ENCODE results near the gene EXOC6B.

The EXOC6B gene

GRCh38 chr2:72710418-72711152 is 115.2 kb downstream of the EXOC6B start:
- DNase-seq (ENCODE audit: insufficient read length, low spot score), result no peak
- TF ChIP-seq SPI1 (IDR thresholded peaks at IDR 0.05; ENCODE audit: low read depth, low read length) (no peak), PAX5 (IDR thresholded peaks at IDR 0.05; ENCODE audit: insufficient read depth, low read length, severe bottlenecking) (no peak), TAF1 (IDR thresholded peaks at IDR 0.05; ENCODE audit: low read depth, low read length) (no peak)
- FAIRE-seq, result peak; percentile 16

- no peak for TF ChIP-seq TAF1 (IDR thresholded peaks at IDR 0.05; ENCODE audit: low read depth, low read length)
- no peak for TF ChIP-seq SPI1 (IDR thresholded peaks at IDR 0.05; ENCODE audit: low read depth, low read length)
- no peak for TF ChIP-seq POLR2AphosphoS5 (IDR thresholded peaks at IDR 0.05; ENCODE audit: low read depth, low read length)
- TF ChIP-seq POLR2A (IDR thresholded peaks at IDR 0.05; ENCODE audit: low read depth, low read length), result no peak
- TF ChIP-seq PAX5 (IDR thresholded peaks at IDR 0.05; ENCODE audit: insufficient read depth, low read length, severe bottlenecking), result no peak
- TF ChIP-seq POU2F2 (IDR thresholded peaks at IDR 0.05; ENCODE audit: low read depth, low read length), result no peak
- no peak for FAIRE-seq
- no peak for DNase-seq (ENCODE audit: insufficient read length, low spot score)
These were observed 117.6 kb downstream of the EXOC6B start for GRCh38 chr2:72708236-72708635.

GRCh38 chr2:72698300-72698699 is 127.5 kb downstream of the EXOC6B start:
- TF ChIP-seq TAF1 (IDR thresholded peaks at IDR 0.05; ENCODE audit: low read depth, low read length) (no peak), POLR2AphosphoS5 (IDR thresholded peaks at IDR 0.05; ENCODE audit: low read depth, low read length) (no peak)
- FAIRE-seq (no peak), DNase-seq (ENCODE audit: insufficient read length, low spot score) (no peak)

- TF ChIP-seq PAX5 (IDR thresholded peaks at IDR 0.05; ENCODE audit: insufficient read depth, low read length, severe bottlenecking) (no peak), SPI1 (IDR thresholded peaks at IDR 0.05; ENCODE audit: low read depth, low read length) (no peak), POLR2A (IDR thresholded peaks at IDR 0.05; ENCODE audit: low read depth, low read length) (no peak), TAF1 (IDR thresholded peaks at IDR 0.05; ENCODE audit: low read depth, low read length) (no peak)
- DNase-seq (ENCODE audit: insufficient read length, low spot score) (no peak), FAIRE-seq (no peak)
These were observed 129.3 kb downstream of the EXOC6B start for GRCh38 chr2:72696559-72696958.

- TF ChIP-seq SPI1 (IDR thresholded peaks at IDR 0.05; ENCODE audit: low read depth, low read length), result no peak
- no peak for TF ChIP-seq POU2F2 (IDR thresholded peaks at IDR 0.05; ENCODE audit: low read depth, low read length)
- TF ChIP-seq TAF1 (IDR thresholded peaks at IDR 0.05; ENCODE audit: low read depth, low read length), result no peak
- TF ChIP-seq POLR2A (IDR thresholded peaks at IDR 0.05; ENCODE audit: low read depth, low read length), result no peak
- TF ChIP-seq POLR2AphosphoS5 (IDR thresholded peaks at IDR 0.05; ENCODE audit: low read depth, low read length), result no peak
- no peak for TF ChIP-seq PAX5 (IDR thresholded peaks at IDR 0.05; ENCODE audit: insufficient read depth, low read length, severe bottlenecking)
- DNase-seq (ENCODE audit: insufficient read length, low spot score) (no peak), FAIRE-seq (no peak)
These were observed 130.2 kb downstream of the EXOC6B start for GRCh38 chr2:72695676-72696075.

GRCh38 chr2:72694715-72695496 is 130.9 kb downstream of the EXOC6B start:
- FAIRE-seq (no peak), DNase-seq (ENCODE audit: insufficient read length, low spot score) (no peak)
- TF ChIP-seq POU2F2 (IDR thresholded peaks at IDR 0.05; ENCODE audit: low read depth, low read length) (no peak), PAX5 (IDR thresholded peaks at IDR 0.05; ENCODE audit: insufficient read depth, low read length, severe bottlenecking) (no peak), TAF1 (IDR thresholded peaks at IDR 0.05; ENCODE audit: low read depth, low read length) (no peak), SPI1 (IDR thresholded peaks at IDR 0.05; ENCODE audit: low read depth, low read length) (no peak), POLR2AphosphoS5 (IDR thresholded peaks at IDR 0.05; ENCODE audit: low read depth, low read length) (no peak), POLR2A (IDR thresholded peaks at IDR 0.05; ENCODE audit: low read depth, low read length) (no peak)

GRCh38 chr2:72689579-72690195 is 136.1 kb downstream of the EXOC6B start:
- no peak for TF ChIP-seq POU2F2 (IDR thresholded peaks at IDR 0.05; ENCODE audit: low read depth, low read length)
- no peak for TF ChIP-seq TAF1 (IDR thresholded peaks at IDR 0.05; ENCODE audit: low read depth, low read length)
- no peak for TF ChIP-seq SPI1 (IDR thresholded peaks at IDR 0.05; ENCODE audit: low read depth, low read length)
- no peak for TF ChIP-seq POLR2AphosphoS5 (IDR thresholded peaks at IDR 0.05; ENCODE audit: low read depth, low read length)
- no peak for TF ChIP-seq PAX5 (IDR thresholded peaks at IDR 0.05; ENCODE audit: insufficient read depth, low read length, severe bottlenecking)
- TF ChIP-seq POLR2A (IDR thresholded peaks at IDR 0.05; ENCODE audit: low read depth, low read length), result no peak
- FAIRE-seq (no peak), DNase-seq (ENCODE audit: insufficient read length, low spot score) (no peak)

- DNase-seq (ENCODE audit: insufficient read length, low spot score), result no peak
- TF ChIP-seq POLR2AphosphoS5 (IDR thresholded peaks at IDR 0.05; ENCODE audit: low read depth, low read length) (no peak), POLR2A (IDR thresholded peaks at IDR 0.05; ENCODE audit: low read depth, low read length) (no peak), SPI1 (IDR thresholded peaks at IDR 0.05; ENCODE audit: low read depth, low read length) (no peak)
- no peak for FAIRE-seq
These were observed 140.1 kb downstream of the EXOC6B start for GRCh38 chr2:72685638-72686213.

GRCh38 chr2:72682061-72682460 is 143.8 kb downstream of the EXOC6B start:
- FAIRE-seq, result no peak

More at GRCh38 chr2:72682061-72682460, 143.8 kb downstream of the EXOC6B start:
- no peak for TF ChIP-seq TAF1 (IDR thresholded peaks at IDR 0.05; ENCODE audit: low read depth, low read length)
- TF ChIP-seq POU2F2 (IDR thresholded peaks at IDR 0.05; ENCODE audit: low read depth, low read length), result no peak
- TF ChIP-seq PAX5 (IDR thresholded peaks at IDR 0.05; ENCODE audit: insufficient read depth, low read length, severe bottlenecking), result no peak
- no peak for TF ChIP-seq SPI1 (IDR thresholded peaks at IDR 0.05; ENCODE audit: low read depth, low read length)
- no peak for TF ChIP-seq POLR2AphosphoS5 (IDR thresholded peaks at IDR 0.05; ENCODE audit: low read depth, low read length)
- TF ChIP-seq POLR2A (IDR thresholded peaks at IDR 0.05; ENCODE audit: low read depth, low read length), result no peak
- DNase-seq (ENCODE audit: insufficient read length, low spot score), result no peak

All from GM12891 (cell line).